B cell (primary cell): ENCODE results near the gene BRD1. TPM values are rescaled to one million over a fixed set of nuclear protein-coding genes. Genes with fewer than 3 reads are reported as not detected.

Experiments
- ATAC-seq: fragments of 200-7000 bp; cut with Tn5 transposase; one replicate; pipeline ENCODE4 v1.10.0; 2021; ENCODE audit warnings: low read depth, mild to moderate bottlenecking, moderate number of reproducible peaks, moderate library complexity
- CTCF ChIA-PET: fragments of 350-600 bp; sonication (Branson Sonifier 250); formaldehyde crosslinking; loops from one replicate; lab custom pipeline; 2021; ENCODE audit warnings: antibody characterized with exemption, inconsistent platforms; lab: Charles Lee
- POLR2A ChIA-PET: fragments of 350-600 bp; sonication (Branson Sonifier 250); formaldehyde crosslinking; loops from one replicate; lab custom pipeline; 2021; ENCODE audit warnings: antibody characterized with exemption; lab: Charles Lee
- DNase-seq: peaks from one replicate; pipeline ENCODE4 v3.0.0; 2013
- H2AFZ ChIP-seq: 2 replicates; pipeline ENCODE4 v1.6.1; 2012; ENCODE audit warnings: mild to moderate bottlenecking, low read depth, low read length; ENCODE audit not compliant: insufficient read depth, poor library complexity, severe bottlenecking
- H3K27ac ChIP-seq, 2 donors: 1 replicate in 1 of 2; 2 replicates in 1 of 2; pipeline ENCODE4 v1.5.1; 2012 to 2013; ENCODE audit warnings: low read length in 2 of 2, mild to moderate bottlenecking in 2 of 2, moderate library complexity in 1 of 2
- H3K27me3 ChIP-seq, 4 experiments: fragments of 200-600 bp in 1 of 4; sonication (generic) in 1 of 4; replicated peaks in 1 of 4; 1 replicate in 2 of 4; 2 replicates in 2 of 4; pipeline versions ENCODE4 v1.6.1 to v1.7.0; 2013 to 2016; ENCODE audit warnings: low read length in 3 of 4, mild to moderate bottlenecking in 2 of 4, mixed read lengths in 1 of 4, moderate library complexity in 1 of 4; ENCODE audit not compliant: insufficient read depth in 4 of 4, control insufficient read depth in 3 of 4; ENCODE audit errors: control extremely low read depth in 1 of 4
- H3K36me3 ChIP-seq, 2 experiments: replicated peaks in 1 of 2; 1 replicate in 1 of 2; 2 replicates in 1 of 2; pipeline versions ENCODE4 v1.6.1 to v1.7.1; 2013; ENCODE audit warnings: low read length in 1 of 2; ENCODE audit not compliant: insufficient read depth in 2 of 2, control insufficient read depth in 1 of 2; ENCODE audit errors: control extremely low read depth in 1 of 2, extremely low read depth in 1 of 2
- H3K4me1 ChIP-seq, 2 donors: fragments of 200-600 bp in 1 of 2; sonication (generic) in 1 of 2; 1 replicate in 1 of 2; 2 replicates in 1 of 2; pipeline versions ENCODE4 v1.5.1 to v1.6.1; 2013 to 2017; ENCODE audit warnings: low read length in 2 of 2; ENCODE audit not compliant: control insufficient read depth in 2 of 2, insufficient read depth in 2 of 2
- H3K4me2 ChIP-seq: replicated peaks from 2 replicates; pipeline ENCODE3; 2012; ENCODE audit warnings: mild to moderate bottlenecking, low read depth, low read length; ENCODE audit not compliant: poor library complexity, severe bottlenecking
- H3K4me3 ChIP-seq, 5 experiments: fragments of 200-600 bp in 1 of 5; sonication (generic) in 1 of 5; 1 replicate in 3 of 5; 2 replicates in 2 of 5; pipeline versions ENCODE4 v1.5.1 to v1.7.0; 2011 to 2016; ENCODE audit warnings: low read length in 4 of 5, mild to moderate bottlenecking in 4 of 5, low read depth in 2 of 5, control low read depth in 1 of 5, moderate library complexity in 1 of 5; ENCODE audit not compliant: insufficient read depth in 1 of 5; ENCODE audit errors: control extremely low read depth in 1 of 5, extremely low read depth in 1 of 5
- H3K79me2 ChIP-seq: fragments of 200-600 bp; sonication (generic); one replicate; pipeline ENCODE4 v1.6.0; 2016; ENCODE audit warnings: low read length; ENCODE audit not compliant: control insufficient read depth, insufficient read depth
- H3K9ac ChIP-seq: fragments of 200-600 bp; sonication (generic); 2 replicates; pipeline ENCODE4 v1.6.1; 2017; ENCODE audit warnings: mild to moderate bottlenecking, low read length, moderate library complexity
- H3K9me3 ChIP-seq, 3 donors: one replicate each; pipeline versions ENCODE4 v1.6.1 to v1.7.1; 2013; ENCODE audit warnings: low read length in 2 of 3; ENCODE audit not compliant: control insufficient read depth in 2 of 3, insufficient read depth in 1 of 3; ENCODE audit errors: control extremely low read depth in 1 of 3
- H4K20me1 ChIP-seq: 2 replicates; pipeline ENCODE4 v1.6.0; 2012; ENCODE audit warnings: mild to moderate bottlenecking, low read length; ENCODE audit not compliant: insufficient read depth, control insufficient read depth, poor library complexity, severe bottlenecking
- H3K27ac Mint-ChIP-seq: one replicate; pipeline ENCODE4 v1.8.0; 2021; ENCODE audit warnings: mixed read lengths
- H3K27me3 Mint-ChIP-seq: one replicate; pipeline ENCODE4 v1.8.0; 2021; ENCODE audit warnings: mixed read lengths
- H3K4me1 Mint-ChIP-seq: one replicate; pipeline ENCODE4 v1.8.0; 2021; ENCODE audit warnings: mixed read lengths
- H3K4me3 Mint-ChIP-seq: one replicate; pipeline ENCODE4 v1.8.0; 2021; ENCODE audit warnings: mixed read lengths
- H3K9me3 Mint-ChIP-seq: one replicate; pipeline ENCODE4 v1.8.0; 2022; ENCODE audit warnings: mixed read lengths; ENCODE audit not compliant: insufficient read depth
- CTCF ChIP-seq: fragments of 200-600 bp; IDR thresholded peaks from one replicate; pipeline ENCODE4 v1.8.0; 2022; ENCODE audit warnings: antibody characterized with exemption, mild to moderate bottlenecking
- EZH2 ChIP-seq: IDR thresholded peaks from 2 replicates; pipeline ENCODE4 v1.6.1; 2012; ENCODE audit warnings: borderline replicate concordance, low read depth, mild to moderate bottlenecking, moderate library complexity, low read length; ENCODE audit not compliant: insufficient read depth, poor library complexity, severe bottlenecking
- WGBS: methylation state at CpG from one replicate; pipeline ENCODE4 v1.1.5; 2013; ENCODE audit warnings: missing lambda C conversion rate; ENCODE audit not compliant: insufficient coverage; 5-methylcytosine and 5-hydroxymethylcytosine counted together
- intact Hi-C: fragments of 100-400 bp; cut with micrococcal nuclease; formaldehyde crosslinking; loops from one replicate; pipeline ENCODE4 v1.10.0; 2022
- polyA plus RNA-seq: library from polyadenylated mRNA; depleted of rRNA; stranded (reverse); fragments of >200 nt; gene quantifications from 2 replicates; pipeline ENCODE4 v1.2.3, GENCODE V29; 2012
- total RNA-seq, 2 donors: library from RNA; stranded (reverse); fragments of 120-200 nt in 1 of 2; gene quantifications; 1 replicate in 1 of 2; 2 replicates in 1 of 2; pipeline versions ENCODE4 v1.2.3 to v1.2.4, GENCODE V29; 2013 to 2022

BRD1 gene
- total and polyA plus RNA-seq, 2 donors (not counting 1 experiment from before 2014, with no cell fraction given), result 16.9 to 73.3 TPM

- H3K27ac ChIP-seq, result no peak overlapping the region
These were observed 39.9 kb upstream of the BRD1 start for GRCh38 chr22:49867303-49868265.

More at GRCh38 chr22:49867303-49868265, 39.9 kb upstream of the BRD1 start:
- Mint-ChIP-seq H3K27me3 (no peaks in the 10 kb centered on the region), H3K27ac (no peak overlapping the region), H3K9me3 (peaks cover 20% of the 10 kb centered on the region), H3K4me3 (no peak overlapping the region), H3K4me1 (peaks cover 13% of the 10 kb centered on the region)
- Histone ChIP-seq H3K9me3 (peaks cover 0 to 39% (median 22%) of the 10 kb centered on the region in 3 donors), H3K36me3 (peaks cover 0 to 2% of the 10 kb centered on the region in 2 experiments), H3K79me2 (peaks cover 98% of the 10 kb centered on the region), H3K9ac (no peak overlapping the region), H3K4me3 (no peak overlapping the region), H3K4me2 (no peak overlapping the region), H2AFZ (no peak overlapping the region), H4K20me1 (peaks cover 45% of the 10 kb centered on the region), H3K4me1 (no peaks in the 10 kb centered on the region), H3K27me3 (no peaks in the 10 kb centered on the region)
- ChIA-PET POLR2A (no interaction called here), CTCF (no interaction called here)
- 94% methylated on average over 15 of the region's 18 CpGs for WGBS
- no peak for ATAC-seq
- intact Hi-C loops, result no loop called here
- no peak for DNase-seq
- TF ChIP-seq EZH2 (no peak), CTCF (no peak)
